SK-N-SH treated with all-trans-retinoic acid at 6 μM for 48 hours (cell line): ENCODE results near the gene SPART.

Source experiments
- ATAC-seq: fragments of 200-7000 bp; cut with Tn5 transposase; 3 replicates; pipeline ENCODE4 v1.9.1; 2020; ENCODE audit warnings: mild to moderate bottlenecking, moderate library complexity
- ARNTL ChIP-seq: fragments of 450-650 bp; formaldehyde crosslinking; IDR thresholded peaks from 2 replicates; pipeline ENCODE4 v1.5.0; 2020; ENCODE audit warnings: low read depth, mild to moderate bottlenecking, moderate library complexity, borderline replicate concordance
- CREB5 ChIP-seq: fragments of 250-450 bp; sonication (Bioruptor Pico); IDR thresholded peaks from 2 replicates; pipeline ENCODE4 v1.5.1; 2020; ENCODE audit warnings: low read depth, mild to moderate bottlenecking, moderate library complexity
- CSDC2 ChIP-seq: fragments of 250-450 bp; sonication (Bioruptor Pico); IDR thresholded peaks from 2 replicates; pipeline ENCODE4 v1.5.0; 2020; ENCODE audit warnings: mild to moderate bottlenecking, moderate library complexity
- CSRNP3 ChIP-seq: fragments of 250-450 bp; sonication (Bioruptor Pico); IDR thresholded peaks from 2 replicates; pipeline ENCODE4 v1.5.1; 2021; ENCODE audit warnings: mild to moderate bottlenecking, moderate library complexity
- ESRRG ChIP-seq: fragments of 250-450 bp; sonication (Bioruptor Pico); IDR thresholded peaks from 2 replicates; pipeline ENCODE4 v1.6.1; 2021; ENCODE audit warnings: mild to moderate bottlenecking
- GLIS3 ChIP-seq: fragments of 250-450 bp; sonication (Bioruptor Pico); IDR thresholded peaks from 2 replicates; pipeline ENCODE4 v1.5.0; 2020; ENCODE audit warnings: mild to moderate bottlenecking, moderate library complexity
- ISL1 ChIP-seq: fragments of 250-450 bp; sonication (Bioruptor Pico); IDR thresholded peaks from 2 replicates; pipeline ENCODE4 v2.1.2; 2022; ENCODE audit warnings: mild to moderate bottlenecking, moderate library complexity
- OSR1 ChIP-seq: fragments of 250-450 bp; sonication (Bioruptor Pico); IDR thresholded peaks from 2 replicates; pipeline ENCODE4 v1.8.0; 2022; ENCODE audit warnings: moderate library complexity, mild to moderate bottlenecking, inconsistent platforms
- PATZ1 ChIP-seq: fragments of 250-450 bp; sonication (Bioruptor Pico); IDR thresholded peaks from 2 replicates; pipeline ENCODE4 v1.8.0; 2020; ENCODE audit warnings: mild to moderate bottlenecking, moderate library complexity, borderline replicate concordance
- POU6F1 ChIP-seq: fragments of 250-450 bp; sonication (Bioruptor Pico); IDR thresholded peaks from 2 replicates; pipeline ENCODE4 v1.8.0; 2021; ENCODE audit warnings: low read depth, mild to moderate bottlenecking, moderate library complexity, borderline replicate concordance
- PPARA ChIP-seq: fragments of 250-450 bp; sonication (Bioruptor Pico); IDR thresholded peaks from 2 replicates; pipeline ENCODE4 v1.5.0; 2020; ENCODE audit warnings: mild to moderate bottlenecking, borderline replicate concordance
- RARB ChIP-seq: fragments of 250-450 bp; sonication (Bioruptor Pico); IDR thresholded peaks from 2 replicates; pipeline ENCODE4 v1.8.0; 2021; ENCODE audit warnings: mild to moderate bottlenecking, moderate library complexity
- SNAI2 ChIP-seq: fragments of 250-450 bp; sonication (Bioruptor Pico); IDR thresholded peaks from 2 replicates; pipeline ENCODE4 v1.5.0; 2020; ENCODE audit warnings: mild to moderate bottlenecking, moderate library complexity
- TCF4 ChIP-seq: fragments of 250-450 bp; sonication (Bioruptor Pico); IDR thresholded peaks from 2 replicates; pipeline ENCODE4 v1.8.0; 2021; ENCODE audit warnings: mild to moderate bottlenecking, moderate library complexity, borderline replicate concordance
- TOX ChIP-seq: fragments of 250-450 bp; sonication (Bioruptor Pico); IDR thresholded peaks from 2 replicates; pipeline ENCODE4 v1.8.0; 2021; ENCODE audit warnings: mild to moderate bottlenecking, moderate library complexity, borderline replicate concordance
- TSHZ2 ChIP-seq: fragments of 250-450 bp; sonication (Bioruptor Pico); IDR thresholded peaks from 2 replicates; pipeline ENCODE4 v1.5.0; 2020; ENCODE audit warnings: mild to moderate bottlenecking, moderate library complexity
- ZC3H10 ChIP-seq: fragments of 250-450 bp; sonication (Bioruptor Pico); IDR thresholded peaks from 2 replicates; pipeline ENCODE4 v1.5.1; 2021; ENCODE audit warnings: mild to moderate bottlenecking, moderate library complexity
- ZFP3 ChIP-seq: fragments of 250-450 bp; sonication (Bioruptor Pico); IDR thresholded peaks from 2 replicates; pipeline ENCODE4 v1.5.0; 2020; ENCODE audit warnings: mild to moderate bottlenecking, moderate library complexity
- ZFP30 ChIP-seq: fragments of 450-650 bp; formaldehyde crosslinking; IDR thresholded peaks from 2 replicates; pipeline ENCODE4 v1.5.0; 2022; ENCODE audit warnings: mild to moderate bottlenecking, moderate library complexity
- ZNF70 ChIP-seq: fragments of 450-650 bp; formaldehyde crosslinking; IDR thresholded peaks from 2 replicates; pipeline ENCODE4 v1.5.0; 2020; ENCODE audit warnings: mild to moderate bottlenecking, moderate library complexity
- ZNF8 ChIP-seq: fragments of 450-650 bp; formaldehyde crosslinking; IDR thresholded peaks from 2 replicates; pipeline ENCODE4 v1.5.0; 2020; ENCODE audit warnings: mild to moderate bottlenecking, moderate library complexity

Gene SPART

GRCh38 chr13:36362251-36362650 is 16.1 kb upstream of the SPART start:
- peak; percentile 50; the same call in 1 of the 3 replicates for ATAC-seq
- TF ChIP-seq ARNTL = no peak
- TF ChIP-seq ZNF70 (CRISPR knock-in tag) = no peak
- no peak for TF ChIP-seq CREB5
- TF ChIP-seq ESRRG (CRISPR knock-in tag) = no peak
- TF ChIP-seq CSRNP3 = no peak
- TF ChIP-seq CSDC2 (CRISPR knock-in tag) = no peak
- TF ChIP-seq TCF4 (CRISPR knock-in tag) = no peak
- TF ChIP-seq TSHZ2 (CRISPR knock-in tag) = no peak
- no peak for TF ChIP-seq POU6F1 (CRISPR knock-in tag)
- no peak for TF ChIP-seq TOX (CRISPR knock-in tag)
- TF ChIP-seq ISL1 (CRISPR knock-in tag) = no peak
- TF ChIP-seq, all 23 proteins: peak for 0

GRCh38 chr13:36360903-36361302 is 14.7 kb upstream of the SPART start:
- TF ChIP-seq RARB (no peak), TOX (CRISPR knock-in tag) (no peak), ZFP3 (no peak), ZNF8 (CRISPR knock-in tag) (no peak), ISL1 (CRISPR knock-in tag) (peak; percentile 38; the same call in 1 of the 2 replicates)
- peak; percentile 73 for ATAC-seq

GRCh38 chr13:36359301-36359950 is 13.2 kb upstream of the SPART start:
- ATAC-seq = no peak

More at GRCh38 chr13:36359301-36359950, 13.2 kb upstream of the SPART start:
- no peak for TF ChIP-seq ZNF8 (CRISPR knock-in tag)
- no peak for TF ChIP-seq ZC3H10
- no peak for TF ChIP-seq TSHZ2 (CRISPR knock-in tag)
- TF ChIP-seq ZFP30 (CRISPR knock-in tag) = no peak
- TF ChIP-seq ESRRG (CRISPR knock-in tag) = no peak
- TF ChIP-seq ISL1 (CRISPR knock-in tag) = no peak
- no peak for TF ChIP-seq RARB
- TF ChIP-seq PPARA (CRISPR knock-in tag) = no peak
- TF ChIP-seq OSR1 = no peak
- no peak for TF ChIP-seq TCF4 (CRISPR knock-in tag)
- TF ChIP-seq ARNTL = no peak
- no peak for TF ChIP-seq ZFP3
- no peak for TF ChIP-seq SNAI2
- TF ChIP-seq GLIS3 (CRISPR knock-in tag) = no peak
- no peak for TF ChIP-seq CREB5
- no peak for TF ChIP-seq PATZ1 (CRISPR knock-in tag)
